Loucy (cell line): Measurements from ENCODE around the gene RPF1.

Experiments
- CTCF ChIP-seq: fragments of 200-600 bp; sonication (generic); conservative IDR thresholded peaks from 2 replicates; pipeline ENCODE4 v1.5.1; 2014; ENCODE audit warnings: mild to moderate bottlenecking, antibody characterized with exemption, low read length
- EZH2phosphoT487 ChIP-seq: fragments of 200-600 bp; IDR thresholded peaks from 2 replicates; pipeline ENCODE4 v1.6.1; 2018; ENCODE audit warnings: antibody characterized with exemption, mild to moderate bottlenecking, moderate library complexity, borderline replicate concordance

GRCh38 chr1:84540759-84541158 lies 61.7 kb downstream of the RPF1 start:
- no peak for TF ChIP-seq CTCF
- TF ChIP-seq EZH2phosphoT487 = no peak
